Activated CD8-positive, alpha-beta T cell treated with anti-CD3 and anti-CD28 coated beads for 36 hours (primary cell): ENCODE data around the gene ZNF584. TPM values are rescaled to one million over a fixed set of nuclear protein-coding genes. Genes with fewer than 3 reads are reported as not detected.

Experiments
- ATAC-seq: fragments of 200-7000 bp; cut with Tn5 transposase; one replicate; pipeline ENCODE4 v1.10.0; 2021; ENCODE audit warnings: mild to moderate bottlenecking, moderate library complexity
- CTCF ChIA-PET: fragments of 350-600 bp; sonication (Branson Sonifier 250); formaldehyde crosslinking; loops from one replicate; lab custom pipeline; 2021; ENCODE audit warnings: antibody characterized with exemption; lab: Charles Lee
- POLR2A ChIA-PET: fragments of 350-600 bp; sonication (Branson Sonifier 250); formaldehyde crosslinking; loops from one replicate; lab custom pipeline; 2021; ENCODE audit warnings: antibody characterized with exemption; lab: Charles Lee
- DNase-seq: peaks from one replicate; pipeline ENCODE4 v3.0.0-alpha.2; 2020
- H3K27ac Mint-ChIP-seq: one replicate; pipeline ENCODE4 v1.8.0; 2021; ENCODE audit warnings: mild to moderate bottlenecking, mixed read lengths
- H3K27me3 Mint-ChIP-seq: one replicate; pipeline ENCODE4 v1.8.0; 2021; ENCODE audit warnings: mixed read lengths
- H3K36me3 Mint-ChIP-seq: one replicate; pipeline ENCODE4 v1.8.0; 2021; ENCODE audit warnings: low read depth, mixed read lengths
- H3K4me1 Mint-ChIP-seq: one replicate; pipeline ENCODE4 v1.8.0; 2021; ENCODE audit warnings: low read depth, mixed read lengths
- H3K4me3 Mint-ChIP-seq: one replicate; pipeline ENCODE4 v1.8.0; 2021; ENCODE audit warnings: mild to moderate bottlenecking, moderate library complexity, mixed read lengths
- H3K9me3 Mint-ChIP-seq: one replicate; pipeline ENCODE4 v1.8.0; 2021; ENCODE audit warnings: mixed read lengths
- intact Hi-C: fragments of 100-400 bp; cut with micrococcal nuclease; formaldehyde crosslinking; loops from one replicate; pipeline ENCODE4 v1.10.0; 2022
- total RNA-seq, 2 experiments: library from RNA; stranded (reverse); gene quantifications; one replicate each; pipeline ENCODE4 v1.2.3, GENCODE V29; 2021
- TF ChIP-seq, protein P1 (sequence below): fragments of 200-600 bp; IDR thresholded peaks from one replicate; pipeline ENCODE4 v1.8.0; 2022; ENCODE audit warnings: antibody characterized with exemption, mild to moderate bottlenecking

The ZNF584 gene
- total RNA-seq, 2 experiments from 2014 or later = 12.0 to 14.3 TPM

DNA sequence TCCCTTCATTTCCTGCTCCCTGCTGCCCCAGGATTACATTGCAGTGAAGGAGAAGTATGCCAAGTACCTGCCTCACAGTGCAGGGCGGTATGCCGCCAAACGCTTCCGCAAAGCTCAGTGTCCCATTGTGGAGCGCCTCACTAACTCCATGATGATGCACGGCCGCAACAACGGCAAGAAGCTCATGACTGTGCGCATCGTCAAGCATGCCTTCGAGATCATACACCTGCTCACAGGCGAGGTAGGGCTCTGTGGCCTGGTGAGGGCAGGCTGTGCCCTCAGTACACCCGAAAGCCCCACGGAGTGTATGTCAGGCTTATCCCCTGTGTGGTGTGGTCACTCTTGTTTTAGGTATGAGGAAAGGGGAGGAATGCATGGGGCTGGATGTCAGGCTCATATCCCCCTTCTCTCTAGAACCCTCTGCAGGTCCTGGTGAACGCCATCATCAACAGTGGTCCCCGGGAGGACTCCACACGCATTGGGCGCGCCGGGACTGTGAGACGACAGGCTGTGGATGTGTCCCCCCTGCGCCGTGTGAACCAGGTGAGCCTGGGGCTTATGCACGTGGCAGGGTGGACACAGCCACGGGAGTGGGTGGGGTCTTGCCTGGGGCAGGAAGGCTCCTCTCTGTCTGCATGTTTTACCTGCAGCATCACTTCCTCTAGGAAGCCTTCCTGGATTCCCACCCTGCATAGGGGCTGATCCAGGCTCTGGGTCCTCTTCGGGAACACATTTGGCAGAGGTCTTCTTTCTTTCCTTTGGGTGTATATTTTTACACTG lies 15.3 kb upstream of the ZNF584 start:
- CTCF ChIA-PET = no interaction called here
- POLR2A ChIA-PET = interaction anchor here (1.0 to 1.7 kb wide), 2 partner anchors 9 to 12 kb away, joined by 3 to 5 read pairs; no protein-coding TSS in a partner anchor
- ATAC-seq (no peak), DNase-seq (no peak)
- Mint-ChIP-seq H3K27ac (no peak overlapping the region), H3K4me3 (no peak overlapping the region), H3K4me1 (peaks cover 30% of the 10 kb centered on the region), H3K27me3 (no peaks in the 10 kb centered on the region), H3K36me3 (peaks cover 59% of the 10 kb centered on the region), H3K9me3 (no peaks in the 10 kb centered on the region)
- intact Hi-C loops = no loop called here
- TF ChIP-seq, protein P1, sequence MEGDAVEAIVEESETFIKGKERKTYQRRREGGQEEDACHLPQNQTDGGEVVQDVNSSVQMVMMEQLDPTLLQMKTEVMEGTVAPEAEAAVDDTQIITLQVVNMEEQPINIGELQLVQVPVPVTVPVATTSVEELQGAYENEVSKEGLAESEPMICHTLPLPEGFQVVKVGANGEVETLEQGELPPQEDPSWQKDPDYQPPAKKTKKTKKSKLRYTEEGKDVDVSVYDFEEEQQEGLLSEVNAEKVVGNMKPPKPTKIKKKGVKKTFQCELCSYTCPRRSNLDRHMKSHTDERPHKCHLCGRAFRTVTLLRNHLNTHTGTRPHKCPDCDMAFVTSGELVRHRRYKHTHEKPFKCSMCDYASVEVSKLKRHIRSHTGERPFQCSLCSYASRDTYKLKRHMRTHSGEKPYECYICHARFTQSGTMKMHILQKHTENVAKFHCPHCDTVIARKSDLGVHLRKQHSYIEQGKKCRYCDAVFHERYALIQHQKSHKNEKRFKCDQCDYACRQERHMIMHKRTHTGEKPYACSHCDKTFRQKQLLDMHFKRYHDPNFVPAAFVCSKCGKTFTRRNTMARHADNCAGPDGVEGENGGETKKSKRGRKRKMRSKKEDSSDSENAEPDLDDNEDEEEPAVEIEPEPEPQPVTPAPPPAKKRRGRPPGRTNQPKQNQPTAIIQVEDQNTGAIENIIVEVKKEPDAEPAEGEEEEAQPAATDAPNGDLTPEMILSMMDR = no peak

DNA sequence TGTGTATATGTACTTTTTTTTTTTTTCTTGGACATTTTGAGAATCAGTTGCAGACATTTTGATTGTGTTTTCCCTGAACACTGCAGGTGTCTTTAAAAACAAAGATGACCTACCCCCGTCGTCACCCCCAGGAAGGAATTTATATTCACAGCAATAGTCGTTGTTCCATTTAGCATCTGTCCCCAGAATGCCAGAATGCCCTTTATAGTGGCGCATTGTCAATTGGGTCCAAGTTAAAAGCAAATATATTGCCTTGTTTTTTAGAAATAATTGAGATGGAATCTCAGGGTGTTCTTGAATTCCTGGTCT lies 14.8 kb upstream of the ZNF584 start:
- H3K36me3 Mint-ChIP-seq = peaks cover 54% of the 10 kb centered on the region
- CTCF ChIA-PET = no interaction called here
- TF ChIP-seq, protein P1 = no peak
- H3K4me1 Mint-ChIP-seq = peaks cover 26% of the 10 kb centered on the region
- DNase-seq (no peak), ATAC-seq (no peak)
- intact Hi-C loops = no loop called here
- H3K9me3 Mint-ChIP-seq = no peaks in the 10 kb centered on the region
- no peak overlapping the region for H3K4me3 Mint-ChIP-seq
- no peaks in the 10 kb centered on the region for H3K27me3 Mint-ChIP-seq
- H3K27ac Mint-ChIP-seq = no peak overlapping the region
- POLR2A ChIA-PET = no interaction called here

DNA sequence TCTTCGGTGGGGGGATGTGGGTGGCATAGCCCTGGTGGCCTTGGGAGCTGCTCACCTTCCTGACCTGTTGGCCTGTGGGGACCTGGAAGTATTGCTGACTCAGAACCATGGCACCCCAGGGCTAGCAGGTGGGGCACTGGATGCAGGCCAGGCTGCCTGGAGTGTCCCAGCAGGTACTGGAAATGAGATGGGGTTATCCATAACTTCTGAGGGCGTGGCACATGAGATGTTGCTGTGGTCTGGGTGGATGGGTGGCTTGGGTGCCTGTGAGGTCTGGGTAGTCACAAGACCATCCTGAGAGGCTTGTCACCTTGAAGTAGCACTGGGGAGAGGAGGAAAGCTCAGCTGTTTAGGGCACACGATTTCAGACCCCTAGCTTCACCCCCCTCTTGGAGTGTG lies 13.6 kb upstream of the ZNF584 start:
- TF ChIP-seq, protein P1 = no peak
- intact Hi-C loops = no loop called here
- Mint-ChIP-seq H3K4me3 (no peak overlapping the region), H3K27ac (no peak overlapping the region), H3K4me1 (peaks cover 20% of the 10 kb centered on the region), H3K27me3 (no peaks in the 10 kb centered on the region), H3K9me3 (no peaks in the 10 kb centered on the region), H3K36me3 (peaks cover 46% of the 10 kb centered on the region)
- ATAC-seq (peak; percentile 11), DNase-seq (no peak)
- ChIA-PET CTCF (interaction anchor here (0.8 kb wide), 1 partner anchor 119 kb away, joined by 3 read pairs; no protein-coding TSS in a partner anchor), POLR2A (interaction anchor here (1.5 to 7.2 kb wide), 2 partner anchors 7 to 12 kb away, joined by 5 to 45 read pairs; partner anchors contain the start of gene RPS5)

DNA sequence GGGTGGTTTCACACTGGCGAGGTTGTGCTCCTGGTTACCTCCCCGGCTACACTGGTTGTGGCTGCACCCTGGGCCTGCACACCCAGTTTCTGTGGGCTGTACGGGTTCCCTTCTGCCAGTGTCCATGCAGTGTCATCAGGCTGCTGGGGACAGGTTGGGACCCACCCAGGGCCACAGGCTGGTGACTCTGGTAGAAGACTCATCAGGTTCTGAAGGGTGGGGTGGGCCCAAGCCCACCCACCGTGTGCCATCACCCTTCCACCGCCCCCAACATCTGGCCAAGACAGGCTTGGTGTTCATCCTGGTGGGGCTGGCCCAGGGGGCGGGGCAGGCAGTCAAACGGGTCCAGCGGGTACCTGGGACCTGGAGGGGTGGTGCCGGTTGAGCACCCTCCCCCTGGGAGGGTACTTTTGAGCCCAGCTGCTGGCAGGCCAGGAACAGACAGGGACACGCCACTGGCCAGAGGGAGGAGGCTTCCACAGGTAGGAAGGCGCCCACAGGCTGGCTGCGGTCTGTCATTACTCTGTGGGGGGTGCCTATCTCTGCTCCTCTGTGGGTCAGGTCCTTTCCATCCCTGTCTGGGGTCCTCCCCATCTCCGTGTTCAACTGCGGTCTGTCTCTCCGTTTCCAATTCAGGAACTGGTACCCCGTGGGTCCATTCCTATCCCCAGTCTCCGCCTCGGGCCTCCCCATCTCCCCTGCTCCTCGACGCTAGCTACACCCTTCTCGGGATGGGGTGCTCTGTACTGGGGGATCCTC lies 13.1 kb upstream of the ZNF584 start, which contains the start of gene RNF225:
TSS of gene RNF225 (plus strand) at position 437 of the 759 bp plus-strand sequence. CDS start 434 bp downstream, outside the sequence.
- peaks cover 19% of the 10 kb centered on the region for H3K4me1 Mint-ChIP-seq
- H3K27me3 Mint-ChIP-seq = no peaks in the 10 kb centered on the region
- DNase-seq (no peak), ATAC-seq (peak; percentile 40)
- H3K4me3 Mint-ChIP-seq = no peak within 1 kb of the TSS
- no peaks in the 10 kb centered on the region for H3K9me3 Mint-ChIP-seq
- TF ChIP-seq, protein P1 = no peak
- CTCF ChIA-PET = no interaction called here
- H3K36me3 Mint-ChIP-seq = peaks cover 42% of the 10 kb centered on the region
- intact Hi-C loops = no loop called here
- POLR2A ChIA-PET = interaction anchor here (1.0 to 7.2 kb wide), 4 partner anchors 8 to 33 kb away, joined by 4 to 45 read pairs (median 4); partner anchors contain the start of genes RPS5 and ZNF497
- no peak within 1 kb of the TSS for H3K27ac Mint-ChIP-seq
